HEK293 (cell line): ENCODE measurements around the gene JPH3.

Experiments
- CTCF ChIA-PET: fragments of 350-600 bp; formaldehyde crosslinking; extraction: SDS; loops from one replicate; lab custom pipeline; 2021; ENCODE audit warnings: antibody characterized with exemption; lab: Yijun Ruan, JAX
- POLR2A ChIA-PET: fragments of 300-600 bp; formaldehyde crosslinking; extraction: SDS; loops from one replicate; lab custom pipeline; 2020; ENCODE audit warnings: antibody characterized with exemption, inconsistent platforms; lab: Yijun Ruan, JAX
- H3K27ac ChIP-seq: fragments of 200-500 bp; sonication (Bioruptor generic); 2 replicates; pipeline ENCODE4 v1.5.1; 2014; ENCODE audit warnings: low read depth, low read length, control low read depth, inconsistent platforms; ENCODE audit errors: extremely low read depth
- H3K36me3 ChIP-seq, 2 experiments: fragments of 200-500 bp in 1 of 2; sonication (Bioruptor generic) in 1 of 2; 1 replicate in 1 of 2; 2 replicates in 1 of 2; pipeline ENCODE4 v1.5.1; 2014 to 2017; ENCODE audit warnings: inconsistent platforms in 2 of 2, low read length in 2 of 2; ENCODE audit not compliant: control insufficient read depth in 2 of 2, insufficient read depth in 1 of 2
- H3K4me1 ChIP-seq: fragments of 200-500 bp; sonication (Bioruptor generic); 2 replicates; pipeline ENCODE4 v1.5.1; 2014; ENCODE audit warnings: mild to moderate bottlenecking, low read length, inconsistent platforms; ENCODE audit not compliant: control insufficient read depth, insufficient read depth
- H3K4me3 ChIP-seq: 2 replicates; pipeline ENCODE4 v1.5.1; 2011; ENCODE audit warnings: low read depth, mild to moderate bottlenecking, control low read depth, low read length, moderate library complexity
- H3K9me3 ChIP-seq: fragments of 200-500 bp; sonication (Bioruptor generic); 2 replicates; pipeline ENCODE4 v1.5.1; 2014; ENCODE audit warnings: low read depth, low read length, inconsistent platforms; ENCODE audit not compliant: control insufficient read depth, insufficient read depth
- GFI1B ChIP-seq: fragments of 450-650 bp; formaldehyde crosslinking; IDR thresholded peaks from 2 replicates; pipeline ENCODE4 v1.5.1; 2016; ENCODE audit warnings: missing biosample characterization, missing genetic modification characterization
- KLF9 ChIP-seq: fragments of 450-650 bp; formaldehyde crosslinking; IDR thresholded peaks from 2 replicates; pipeline ENCODE4 v1.5.1; 2016; ENCODE audit warnings: missing biosample characterization, missing genetic modification characterization, low read depth
- SP3 ChIP-seq: fragments of 450-650 bp; formaldehyde crosslinking; IDR thresholded peaks from 2 replicates; pipeline ENCODE4 v1.5.1; 2016; ENCODE audit warnings: missing biosample characterization, missing genetic modification characterization
- ZBTB17 ChIP-seq: fragments of 450-650 bp; formaldehyde crosslinking; IDR thresholded peaks from 2 replicates; pipeline ENCODE4 v1.5.1; 2016; ENCODE audit warnings: missing biosample characterization, missing genetic modification characterization
- ZEB2 ChIP-seq: fragments of 450-650 bp; formaldehyde crosslinking; IDR thresholded peaks from 2 replicates; pipeline ENCODE4 v1.5.1; 2016; ENCODE audit warnings: missing biosample characterization, missing genetic modification characterization
- ZFP69B ChIP-seq: fragments of 450-650 bp; formaldehyde crosslinking; IDR thresholded peaks from 2 replicates; pipeline ENCODE4 v1.5.1; 2016; ENCODE audit warnings: missing biosample characterization, missing genetic modification characterization
- ZNF10 ChIP-seq: fragments of 450-650 bp; formaldehyde crosslinking; IDR thresholded peaks from 2 replicates; pipeline ENCODE4 v1.5.1; 2017; ENCODE audit warnings: missing biosample characterization, missing genetic modification characterization
- ZNF132 ChIP-seq: fragments of 450-650 bp; formaldehyde crosslinking; IDR thresholded peaks from 2 replicates; pipeline ENCODE4 v1.5.1; 2017; ENCODE audit warnings: missing biosample characterization, missing genetic modification characterization, borderline replicate concordance
- ZNF248 ChIP-seq: fragments of 450-650 bp; formaldehyde crosslinking; IDR thresholded peaks from 2 replicates; pipeline ENCODE4 v1.5.1; 2017; ENCODE audit warnings: missing biosample characterization, missing genetic modification characterization
- ZNF48 ChIP-seq: fragments of 450-650 bp; formaldehyde crosslinking; IDR thresholded peaks from 2 replicates; pipeline ENCODE4 v1.5.1; 2016; ENCODE audit warnings: missing biosample characterization, missing genetic modification characterization
- ZNF610 ChIP-seq: fragments of 450-650 bp; formaldehyde crosslinking; IDR thresholded peaks from 2 replicates; pipeline ENCODE4 v1.5.1; 2016; ENCODE audit warnings: missing biosample characterization, missing genetic modification characterization, borderline replicate concordance
- TF ChIP-seq, protein P1 (sequence below): fragments of 450-650 bp; IDR thresholded peaks from 2 replicates; pipeline ENCODE4 v1.5.1; 2018; ENCODE audit warnings: missing biosample characterization, mild to moderate bottlenecking, missing genetic modification characterization
- TF ChIP-seq, protein P2 (sequence below): fragments of 450-650 bp; formaldehyde crosslinking; IDR thresholded peaks from 2 replicates; pipeline ENCODE4 v1.5.1; 2016; ENCODE audit warnings: missing biosample characterization, missing genetic modification characterization
- TF ChIP-seq, protein P3 (sequence below): fragments of 450-650 bp; formaldehyde crosslinking; IDR thresholded peaks from 2 replicates; pipeline ENCODE4 v1.5.1; 2016; ENCODE audit warnings: missing biosample characterization, missing genetic modification characterization
- TF ChIP-seq, protein P4 (sequence below): fragments of 450-650 bp; formaldehyde crosslinking; IDR thresholded peaks from 2 replicates; pipeline ENCODE4 v1.5.1; 2016; ENCODE audit warnings: missing biosample characterization, missing genetic modification characterization
- TF ChIP-seq, protein P5 (sequence below): fragments of 450-650 bp; formaldehyde crosslinking; IDR thresholded peaks from 2 replicates; pipeline ENCODE4 v1.5.1; 2016; ENCODE audit warnings: missing biosample characterization, missing genetic modification characterization
- TF ChIP-seq, protein P6 (sequence below): fragments of 450-650 bp; formaldehyde crosslinking; IDR thresholded peaks from 2 replicates; pipeline ENCODE4 v1.5.1; 2016; ENCODE audit warnings: missing biosample characterization, missing genetic modification characterization, low read depth

JPH3 gene

GRCh38 chr16:87693827-87694226 is 91.5 kb downstream of the JPH3 start:
- Histone ChIP-seq H3K4me3 (no peak overlapping the region), H3K4me1 (no peaks in the 10 kb centered on the region), H3K27ac (no peak overlapping the region), H3K36me3 (peaks cover 0 to 50% of the 10 kb centered on the region in 2 experiments; a peak in 1 of 3 replicates), H3K9me3 (no peaks in the 10 kb centered on the region)
- ChIA-PET POLR2A (no interaction called here), CTCF (interaction anchor here (1.1 to 1.6 kb wide), 2 partner anchors 9 to 177 kb away, joined by 3 to 4 read pairs; no protein-coding TSS in a partner anchor)
- TF ChIP-seq, protein P1, sequence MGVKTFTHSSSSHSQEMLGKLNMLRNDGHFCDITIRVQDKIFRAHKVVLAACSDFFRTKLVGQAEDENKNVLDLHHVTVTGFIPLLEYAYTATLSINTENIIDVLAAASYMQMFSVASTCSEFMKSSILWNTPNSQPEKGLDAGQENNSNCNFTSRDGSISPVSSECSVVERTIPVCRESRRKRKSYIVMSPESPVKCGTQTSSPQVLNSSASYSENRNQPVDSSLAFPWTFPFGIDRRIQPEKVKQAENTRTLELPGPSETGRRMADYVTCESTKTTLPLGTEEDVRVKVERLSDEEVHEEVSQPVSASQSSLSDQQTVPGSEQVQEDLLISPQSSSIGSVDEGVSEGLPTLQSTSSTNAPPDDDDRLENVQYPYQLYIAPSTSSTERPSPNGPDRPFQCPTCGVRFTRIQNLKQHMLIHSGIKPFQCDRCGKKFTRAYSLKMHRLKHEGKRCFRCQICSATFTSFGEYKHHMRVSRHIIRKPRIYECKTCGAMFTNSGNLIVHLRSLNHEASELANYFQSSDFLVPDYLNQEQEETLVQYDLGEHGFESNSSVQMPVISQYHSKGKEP = no peak
- TF ChIP-seq ZBTB17 (no peak), ZNF48 (tag by site-specific recombination) (no peak), ZNF610 (no peak), GFI1B (tag by site-specific recombination) (no peak), ZNF10 (tag by site-specific recombination) (no peak), ZNF248 (tag by site-specific recombination) (no peak), SP3 (no peak), KLF9 (no peak), ZFP69B (tag by site-specific recombination) (no peak), ZEB2 (tag by site-specific recombination) (no peak), ZNF132 (tag by site-specific recombination) (no peak)
- TF ChIP-seq, protein P2, sequence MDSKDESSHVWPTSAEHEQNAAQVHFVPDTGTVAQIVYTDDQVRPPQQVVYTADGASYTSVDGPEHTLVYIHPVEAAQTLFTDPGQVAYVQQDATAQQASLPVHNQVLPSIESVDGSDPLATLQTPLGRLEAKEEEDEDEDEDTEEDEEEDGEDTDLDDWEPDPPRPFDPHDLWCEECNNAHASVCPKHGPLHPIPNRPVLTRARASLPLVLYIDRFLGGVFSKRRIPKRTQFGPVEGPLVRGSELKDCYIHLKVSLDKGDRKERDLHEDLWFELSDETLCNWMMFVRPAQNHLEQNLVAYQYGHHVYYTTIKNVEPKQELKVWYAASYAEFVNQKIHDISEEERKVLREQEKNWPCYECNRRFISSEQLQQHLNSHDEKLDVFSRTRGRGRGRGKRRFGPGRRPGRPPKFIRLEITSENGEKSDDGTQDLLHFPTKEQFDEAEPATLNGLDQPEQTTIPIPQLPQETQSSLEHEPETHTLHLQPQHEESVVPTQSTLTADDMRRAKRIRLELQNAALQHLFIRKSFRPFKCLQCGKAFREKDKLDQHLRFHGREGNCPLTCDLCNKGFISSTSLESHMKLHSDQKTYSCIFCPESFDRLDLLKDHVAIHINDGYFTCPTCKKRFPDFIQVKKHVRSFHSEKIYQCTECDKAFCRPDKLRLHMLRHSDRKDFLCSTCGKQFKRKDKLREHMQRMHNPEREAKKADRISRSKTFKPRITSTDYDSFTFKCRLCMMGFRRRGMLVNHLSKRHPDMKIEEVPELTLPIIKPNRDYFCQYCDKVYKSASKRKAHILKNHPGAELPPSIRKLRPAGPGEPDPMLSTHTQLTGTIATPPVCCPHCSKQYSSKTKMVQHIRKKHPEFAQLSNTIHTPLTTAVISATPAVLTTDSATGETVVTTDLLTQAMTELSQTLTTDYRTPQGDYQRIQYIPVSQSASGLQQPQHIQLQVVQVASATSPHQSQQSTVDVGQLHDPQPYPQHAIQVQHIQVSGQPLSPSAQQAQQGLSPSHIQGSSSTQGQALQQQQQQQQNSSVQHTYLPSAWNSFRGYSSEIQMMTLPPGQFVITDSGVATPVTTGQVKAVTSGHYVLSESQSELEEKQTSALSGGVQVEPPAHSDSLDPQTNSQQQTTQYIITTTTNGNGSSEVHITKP (tag by site-specific recombination) = no peak
- TF ChIP-seq, protein P3, sequence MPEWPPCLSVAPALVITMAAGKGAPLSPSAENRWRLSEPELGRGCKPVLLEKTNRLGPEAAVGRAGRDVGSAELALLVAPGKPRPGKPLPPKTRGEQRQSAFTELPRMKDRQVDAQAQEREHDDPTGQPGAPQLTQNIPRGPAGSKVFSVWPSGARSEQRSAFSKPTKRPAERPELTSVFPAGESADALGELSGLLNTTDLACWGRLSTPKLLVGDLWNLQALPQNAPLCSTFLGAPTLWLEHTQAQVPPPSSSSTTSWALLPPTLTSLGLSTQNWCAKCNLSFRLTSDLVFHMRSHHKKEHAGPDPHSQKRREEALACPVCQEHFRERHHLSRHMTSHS = no peak
- TF ChIP-seq, protein P4, sequence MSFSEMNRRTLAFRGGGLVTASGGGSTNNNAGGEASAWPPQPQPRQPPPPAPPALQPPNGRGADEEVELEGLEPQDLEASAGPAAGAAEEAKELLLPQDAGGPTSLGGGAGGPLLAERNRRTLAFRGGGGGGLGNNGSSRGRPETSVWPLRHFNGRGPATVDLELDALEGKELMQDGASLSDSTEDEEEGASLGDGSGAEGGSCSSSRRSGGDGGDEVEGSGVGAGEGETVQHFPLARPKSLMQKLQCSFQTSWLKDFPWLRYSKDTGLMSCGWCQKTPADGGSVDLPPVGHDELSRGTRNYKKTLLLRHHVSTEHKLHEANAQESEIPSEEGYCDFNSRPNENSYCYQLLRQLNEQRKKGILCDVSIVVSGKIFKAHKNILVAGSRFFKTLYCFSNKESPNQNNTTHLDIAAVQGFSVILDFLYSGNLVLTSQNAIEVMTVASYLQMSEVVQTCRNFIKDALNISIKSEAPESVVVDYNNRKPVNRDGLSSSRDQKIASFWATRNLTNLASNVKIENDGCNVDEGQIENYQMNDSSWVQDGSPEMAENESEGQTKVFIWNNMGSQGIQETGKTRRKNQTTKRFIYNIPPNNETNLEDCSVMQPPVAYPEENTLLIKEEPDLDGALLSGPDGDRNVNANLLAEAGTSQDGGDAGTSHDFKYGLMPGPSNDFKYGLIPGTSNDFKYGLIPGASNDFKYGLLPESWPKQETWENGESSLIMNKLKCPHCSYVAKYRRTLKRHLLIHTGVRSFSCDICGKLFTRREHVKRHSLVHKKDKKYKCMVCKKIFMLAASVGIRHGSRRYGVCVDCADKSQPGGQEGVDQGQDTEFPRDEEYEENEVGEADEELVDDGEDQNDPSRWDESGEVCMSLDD (tag by site-specific recombination) = no peak
- TF ChIP-seq, protein P5, sequence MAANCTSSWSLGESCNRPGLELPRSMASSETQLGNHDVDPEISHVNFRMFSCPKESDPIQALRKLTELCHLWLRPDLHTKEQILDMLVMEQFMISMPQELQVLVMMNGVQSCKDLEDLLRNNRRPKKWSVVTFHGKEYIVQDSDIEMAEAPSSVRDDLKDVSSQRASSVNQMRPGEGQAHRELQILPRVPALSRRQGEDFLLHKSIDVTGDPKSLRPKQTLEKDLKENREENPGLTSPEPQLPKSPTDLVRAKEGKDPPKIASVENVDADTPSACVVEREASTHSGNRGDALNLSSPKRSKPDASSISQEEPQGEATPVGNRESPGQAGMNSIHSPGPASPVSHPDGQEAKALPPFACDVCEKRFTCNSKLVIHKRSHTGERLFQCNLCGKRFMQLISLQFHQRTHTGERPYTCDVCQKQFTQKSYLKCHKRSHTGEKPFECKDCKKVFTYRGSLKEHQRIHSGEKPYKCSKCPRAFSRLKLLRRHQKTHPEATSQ (tag by site-specific recombination) = no peak
- TF ChIP-seq, protein P6, sequence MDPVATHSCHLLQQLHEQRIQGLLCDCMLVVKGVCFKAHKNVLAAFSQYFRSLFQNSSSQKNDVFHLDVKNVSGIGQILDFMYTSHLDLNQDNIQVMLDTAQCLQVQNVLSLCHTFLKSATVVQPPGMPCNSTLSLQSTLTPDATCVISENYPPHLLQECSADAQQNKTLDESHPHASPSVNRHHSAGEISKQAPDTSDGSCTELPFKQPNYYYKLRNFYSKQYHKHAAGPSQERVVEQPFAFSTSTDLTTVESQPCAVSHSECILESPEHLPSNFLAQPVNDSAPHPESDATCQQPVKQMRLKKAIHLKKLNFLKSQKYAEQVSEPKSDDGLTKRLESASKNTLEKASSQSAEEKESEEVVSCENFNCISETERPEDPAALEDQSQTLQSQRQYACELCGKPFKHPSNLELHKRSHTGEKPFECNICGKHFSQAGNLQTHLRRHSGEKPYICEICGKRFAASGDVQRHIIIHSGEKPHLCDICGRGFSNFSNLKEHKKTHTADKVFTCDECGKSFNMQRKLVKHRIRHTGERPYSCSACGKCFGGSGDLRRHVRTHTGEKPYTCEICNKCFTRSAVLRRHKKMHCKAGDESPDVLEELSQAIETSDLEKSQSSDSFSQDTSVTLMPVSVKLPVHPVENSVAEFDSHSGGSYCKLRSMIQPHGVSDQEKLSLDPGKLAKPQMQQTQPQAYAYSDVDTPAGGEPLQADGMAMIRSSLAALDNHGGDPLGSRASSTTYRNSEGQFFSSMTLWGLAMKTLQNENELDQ (tag by site-specific recombination) = no peak
